ENCODE measurements around the gene CALR3.
A peak's percentile ranks its signal among the peaks of the same experiment; 100 is the strongest.
"Not testable (repeated sequence)": the region's sequence is repeated elsewhere in the genome, so short reads cannot be mapped to it uniquely, and the experiment has no call there.

CALR3 gene
- long read RNA-seq, donor 1: 0 reads
- long read RNA-seq, donor 2: 0 reads
- long read RNA-seq, donor 3: 0 reads
- long read RNA-seq, donor 4: 0 reads
- long read RNA-seq, donor 5: 0 reads
- long read RNA-seq, donor 6: 0 reads
- long read RNA-seq, donor 7: 0 reads
- long read RNA-seq, donor 8: 0 reads

DNA sequence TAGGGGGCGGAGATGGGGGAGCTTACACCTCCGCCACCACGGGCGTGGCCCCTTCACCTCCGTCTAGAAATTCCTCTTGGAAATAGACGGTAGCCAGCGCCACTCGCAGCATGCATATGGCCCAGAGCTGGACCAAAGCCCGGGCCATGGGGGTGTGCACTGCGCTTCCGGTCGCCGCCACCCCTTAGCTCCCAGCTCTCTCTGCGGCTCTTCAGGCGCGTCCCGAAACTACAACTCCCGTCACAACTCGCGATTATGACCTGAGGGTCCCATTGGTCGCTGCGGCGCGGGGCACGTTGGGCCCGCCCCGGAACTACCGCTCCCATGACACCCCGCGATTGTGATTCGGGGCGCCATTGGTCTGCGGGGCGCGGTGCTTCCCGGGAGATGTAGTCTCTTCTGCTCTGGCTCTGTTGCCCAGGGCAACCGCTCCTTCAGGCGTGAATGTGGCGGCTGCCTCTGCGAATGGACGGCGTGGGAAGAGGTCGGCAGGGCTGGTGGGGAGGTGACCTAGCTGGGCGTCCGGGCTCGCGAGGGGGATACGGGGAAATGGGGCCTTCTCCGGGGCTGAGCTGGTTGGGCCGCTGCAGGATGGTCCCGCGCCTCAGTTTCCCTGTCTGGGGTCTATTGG lies at the start of gene CALR3, which contains the start of gene C19orf44:
Gene CALR3 (minus strand): TSS at position 186 of the 631 bp plus-strand sequence. CDS start 38 bp downstream, at position 148.
Gene C19orf44 (plus strand): TSS at position 413 of the 631 bp plus-strand sequence. CDS start 4,399 bp downstream, outside the sequence.
- DNase-seq: peak; percentile 85

GRCh38 chr19:16544473-16545231 lies 48.7 kb upstream of the CALR3 start:
- DNase-seq: no peak

GRCh38 chr19:16543734-16544133 lies 47.8 kb upstream of the CALR3 start:
- DNase-seq: not testable (repeated sequence)

- no peak for DNase-seq
These were observed 47.0 kb upstream of the CALR3 start for GRCh38 chr19:16542910-16543472.

- DNase-seq: peak; percentile 95
These were observed 46.3 kb upstream of the CALR3 start, which contains the start of gene CHERP for GRCh38 chr19:16542045-16542909. Gene CHERP, minus strand, starts transcription at chr19:16542437. Its CDS starts 59 bp downstream, at chr19:16542378.

GRCh38 chr19:16541526-16542044 lies 45.6 kb upstream of the CALR3 start:
- DNase-seq: no peak

DNA sequence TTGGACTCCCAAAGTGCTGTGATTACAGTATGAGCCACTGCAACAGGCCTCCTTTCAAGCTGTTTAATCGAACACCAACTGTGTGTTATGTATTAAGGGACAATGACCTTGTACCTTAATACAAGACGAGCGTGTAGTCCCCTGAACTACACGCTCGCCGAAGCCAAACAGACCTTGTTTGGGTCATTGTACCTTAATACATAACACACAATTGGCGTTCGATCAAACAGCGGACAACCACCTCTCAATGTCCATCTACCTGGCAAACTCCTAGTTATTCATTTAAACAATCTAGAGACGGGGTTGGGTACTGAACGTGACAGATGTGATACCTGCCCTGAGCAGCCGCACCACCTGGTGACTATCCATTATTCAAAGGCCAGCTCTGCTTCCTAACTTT lies 45.0 kb upstream of the CALR3 start:
- no peak for DNase-seq

- DNase-seq: no peak
These were observed 41.1 kb upstream of the CALR3 start for GRCh38 chr19:16537111-16537510.

- DNase-seq: no peak
These were observed 40.2 kb upstream of the CALR3 start for GRCh38 chr19:16536130-16536529.

DNA sequence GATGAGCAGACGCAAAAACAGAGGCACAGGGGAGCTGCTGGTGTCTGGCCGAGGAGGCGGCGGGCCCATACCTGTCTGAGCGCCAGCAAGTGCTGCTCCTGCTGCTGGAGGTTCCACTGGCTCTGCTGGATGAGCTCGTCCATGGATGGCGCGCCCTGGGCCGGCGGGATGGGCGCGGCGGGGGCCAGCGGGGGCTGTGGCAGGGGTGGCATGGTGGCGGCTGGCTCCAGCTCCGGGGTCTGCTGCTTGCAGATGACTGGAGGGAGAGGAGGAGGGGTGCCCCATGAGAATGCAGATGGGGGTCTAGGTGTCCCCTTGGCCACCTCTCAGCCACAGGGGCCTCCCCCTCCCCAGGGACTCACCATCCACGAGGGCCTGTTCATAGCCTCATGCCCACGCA lies 39.4 kb upstream of the CALR3 start:
- DNase-seq: no peak

DNA sequence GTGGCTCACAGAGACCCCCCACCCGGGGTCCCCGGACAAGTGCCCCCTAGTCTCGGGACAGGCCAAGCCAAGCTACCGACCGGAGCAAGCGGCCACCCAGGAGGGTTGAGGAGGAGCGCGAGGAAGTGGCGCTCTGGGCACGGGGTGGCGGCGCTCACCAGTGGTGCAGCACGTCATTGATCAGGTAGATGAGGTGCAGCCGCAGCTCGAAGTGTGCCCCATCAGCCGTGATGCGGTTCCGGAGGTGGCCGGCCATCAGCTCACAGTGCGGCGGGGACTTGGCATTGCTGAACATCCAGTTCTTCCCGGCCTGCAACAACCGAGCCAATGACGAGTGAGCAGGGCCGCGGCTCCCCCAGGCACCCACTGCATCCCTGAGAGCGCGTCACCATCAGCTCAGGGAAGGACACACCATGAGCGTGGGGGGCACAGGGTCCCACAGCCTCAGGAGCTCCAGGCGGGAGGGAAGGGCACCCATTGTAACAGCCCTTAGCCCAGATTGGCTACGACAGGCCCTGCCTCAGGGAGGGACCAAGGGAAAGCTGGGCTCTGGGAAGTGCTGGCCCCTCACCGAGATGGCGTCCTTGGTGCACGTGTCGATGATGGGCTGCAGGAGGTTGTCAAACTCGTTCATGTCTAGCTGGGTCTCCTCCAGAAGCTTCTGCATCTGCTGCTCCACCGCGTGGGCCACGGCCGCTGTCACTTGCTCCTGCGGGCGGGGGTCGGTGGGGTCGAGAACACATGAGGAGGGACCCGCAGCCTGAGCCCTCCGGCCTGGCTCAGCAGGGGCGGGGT lies 36.7 kb upstream of the CALR3 start:
- no peak for DNase-seq

DNA sequence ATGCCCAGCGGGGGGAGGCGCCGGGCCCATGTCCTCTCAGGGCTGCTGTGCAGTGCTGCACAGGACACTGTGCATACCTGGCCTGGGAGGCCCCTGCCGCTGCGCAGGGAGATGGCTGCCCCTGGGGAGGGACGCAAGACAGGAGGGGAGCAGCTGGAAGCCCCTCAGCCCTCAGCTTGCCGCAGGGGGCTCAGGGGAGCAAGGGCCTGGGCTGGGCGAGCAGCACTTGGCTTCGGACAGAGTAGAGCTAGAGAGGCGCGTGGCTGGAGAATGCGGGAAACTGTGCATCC lies 35.4 kb upstream of the CALR3 start:
- no peak for DNase-seq

- DNase-seq: no peak
These were observed 34.8 kb upstream of the CALR3 start for GRCh38 chr19:16530540-16531379.

DNA sequence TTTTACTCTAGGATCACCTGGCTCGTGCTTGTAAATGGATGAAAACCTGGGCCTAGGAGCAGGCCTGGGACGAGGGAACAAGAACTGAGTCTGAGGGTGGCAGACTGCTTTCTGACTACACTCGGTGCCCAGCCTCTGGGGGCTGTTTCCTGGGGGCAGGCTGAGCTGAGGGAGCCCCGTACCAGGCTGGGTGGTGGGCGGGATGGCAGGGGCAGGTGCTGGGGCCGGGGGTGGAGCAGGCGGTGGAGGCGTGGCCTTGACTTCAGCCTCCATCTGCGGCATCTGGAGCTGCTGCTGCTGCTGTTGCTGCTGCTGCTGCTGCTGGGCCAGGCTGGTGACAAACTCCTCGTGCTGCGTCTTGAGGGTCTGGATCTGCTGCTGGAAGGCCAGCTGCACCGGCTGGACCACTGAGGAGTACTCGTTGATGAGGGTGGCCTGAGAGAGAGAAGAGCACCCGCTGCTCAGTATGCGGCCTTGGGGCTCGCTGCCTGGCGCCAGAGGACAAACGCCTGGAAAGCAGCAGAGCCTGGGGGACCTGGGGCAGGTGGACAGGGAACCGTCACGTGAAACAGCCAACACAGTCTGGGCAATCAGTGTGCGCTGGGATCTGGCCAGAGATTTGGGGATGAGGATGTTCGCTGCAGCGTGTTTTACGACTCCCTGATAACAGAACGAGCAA lies 33.6 kb upstream of the CALR3 start:
- DNase-seq: no peak

DNA sequence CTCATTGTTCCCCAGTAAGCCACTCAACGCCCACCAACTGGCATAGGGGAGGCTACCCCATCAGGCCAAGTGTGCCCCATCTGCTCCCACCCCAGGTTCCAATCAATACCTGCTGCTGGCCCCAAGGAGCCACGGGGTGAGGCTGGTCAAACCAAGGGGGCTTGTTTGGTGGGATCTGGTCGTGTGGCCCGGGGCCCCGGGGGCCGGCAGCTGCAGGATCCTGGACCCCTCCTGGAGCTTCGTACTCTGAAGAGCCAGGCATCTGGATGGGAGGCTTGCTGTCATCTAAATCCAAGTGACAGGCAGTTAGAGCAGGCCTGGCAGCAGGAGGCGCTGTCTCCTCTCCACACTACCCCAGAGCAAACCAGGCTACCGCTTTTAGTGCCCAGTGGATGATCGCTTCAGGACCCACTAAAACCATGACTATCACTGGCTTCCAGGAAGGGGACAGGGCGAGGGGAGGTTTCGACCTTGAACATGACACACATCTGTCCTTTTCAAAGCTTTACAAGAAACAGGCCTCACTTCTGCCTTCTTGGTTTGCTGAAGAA lies 32.1 kb upstream of the CALR3 start:
- DNase-seq: no peak

DNA sequence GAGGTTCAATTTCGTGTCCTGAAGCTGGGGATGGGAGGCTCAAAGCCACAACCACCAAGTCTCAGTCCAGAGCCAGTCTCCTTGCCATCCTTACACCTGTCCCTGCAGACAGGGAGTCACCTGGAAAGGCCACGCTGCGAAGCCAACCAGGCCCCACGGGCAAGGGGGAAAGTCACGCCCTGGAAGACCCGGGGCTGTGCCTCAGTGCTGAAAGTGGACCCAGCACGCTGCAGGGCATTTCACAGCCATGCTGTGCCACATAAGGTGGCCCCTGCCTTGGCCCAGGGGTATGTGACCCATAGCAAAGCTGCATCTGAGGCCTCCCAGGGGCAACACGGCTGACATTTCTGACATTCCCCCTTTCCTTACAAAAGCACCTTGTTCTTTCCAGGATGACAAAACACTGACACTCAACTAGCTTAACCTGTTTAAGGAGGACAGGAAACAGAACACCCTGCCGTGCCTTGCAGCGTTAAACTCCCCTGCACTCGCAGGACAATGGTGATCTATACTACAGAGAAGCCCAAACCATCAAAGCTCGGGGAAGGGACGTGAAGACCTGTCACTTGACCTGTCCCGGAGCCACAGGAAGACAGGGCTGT lies 31.5 kb upstream of the CALR3 start:
- no peak for DNase-seq

DNA sequence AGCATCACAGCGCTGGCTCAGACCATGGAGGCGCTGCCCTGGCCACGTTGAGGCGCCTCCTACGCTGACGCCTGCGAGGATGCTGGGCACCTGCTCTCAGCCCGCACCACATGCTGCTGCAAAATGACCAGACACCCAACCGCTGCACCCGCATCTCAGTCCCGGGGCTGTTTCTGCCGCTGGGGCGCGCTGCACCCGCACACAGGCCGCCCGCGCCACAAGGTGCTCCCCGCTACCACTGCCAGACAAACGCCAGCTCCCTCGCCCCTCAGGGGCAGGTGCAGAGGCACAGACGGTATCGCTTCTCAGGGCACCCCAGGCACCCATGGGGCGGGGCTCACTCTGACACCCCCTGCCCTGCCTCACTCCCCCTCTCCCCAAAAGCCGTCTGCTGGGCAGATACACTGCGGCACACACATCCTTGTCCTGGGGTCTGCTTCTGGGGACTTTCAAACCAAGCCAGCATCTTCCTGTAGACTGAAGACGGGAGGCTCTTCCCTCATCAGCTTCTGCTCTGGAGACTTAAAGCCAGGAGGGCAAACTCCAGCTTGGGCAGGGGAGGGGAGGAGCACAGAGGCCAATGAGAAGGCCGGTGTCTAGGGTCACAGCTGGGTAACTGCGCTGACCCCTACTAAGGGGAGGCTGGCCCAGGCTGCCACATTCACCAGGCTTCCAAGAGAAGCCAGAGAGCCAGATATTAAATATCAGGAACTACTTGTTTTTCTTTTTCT lies 29.9 kb upstream of the CALR3 start:
- no peak for DNase-seq
